ENCODE data around the gene GET3.

The GET3 gene

DNA sequence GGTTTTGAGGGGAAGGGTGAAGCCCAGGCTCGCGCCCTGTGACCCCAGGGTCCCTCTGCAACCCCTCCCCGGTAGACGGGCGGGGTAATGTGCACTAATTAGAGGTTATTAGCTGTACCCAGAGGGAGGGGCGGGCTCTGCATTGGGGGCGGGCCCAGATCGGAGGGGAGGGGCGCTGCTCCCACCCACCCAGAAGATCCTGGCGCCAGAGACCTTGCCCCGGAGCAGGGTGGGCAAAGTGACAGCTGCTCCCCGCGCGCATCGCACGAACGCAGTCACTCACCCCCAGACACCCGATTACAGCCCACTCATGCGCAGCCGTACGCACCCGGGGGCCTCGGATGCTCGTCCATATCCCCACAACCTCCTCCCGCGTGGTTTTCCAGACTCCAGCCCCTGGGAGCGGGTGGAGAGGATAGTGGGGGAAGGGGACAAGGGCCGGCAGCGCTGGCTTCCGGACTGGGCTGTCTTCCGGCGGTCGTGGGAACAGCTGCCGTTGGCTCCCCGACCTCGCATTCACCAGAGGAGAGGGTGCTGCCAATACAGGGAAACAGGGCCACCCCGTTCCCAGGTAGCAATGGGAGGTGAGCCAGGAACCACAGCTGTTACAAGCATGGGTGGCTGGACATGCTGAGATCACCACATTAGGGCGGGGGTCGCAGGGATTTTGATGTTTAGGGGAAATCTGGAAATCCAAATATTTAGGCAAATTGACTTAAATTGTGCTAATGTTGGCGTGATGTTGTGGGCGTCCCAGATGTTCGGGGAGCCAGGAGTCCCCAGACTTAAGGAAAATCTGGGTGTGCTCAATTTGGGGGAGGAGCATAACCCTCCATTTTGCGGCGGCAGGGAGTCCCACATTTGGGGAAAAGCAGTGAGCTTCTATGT lies 41.0 kb downstream of the GET3 start:
- in situ Hi-C loops (cut with MboI; ENCODE audit: low sequenced_read_pairs) = no loop called here

DNA sequence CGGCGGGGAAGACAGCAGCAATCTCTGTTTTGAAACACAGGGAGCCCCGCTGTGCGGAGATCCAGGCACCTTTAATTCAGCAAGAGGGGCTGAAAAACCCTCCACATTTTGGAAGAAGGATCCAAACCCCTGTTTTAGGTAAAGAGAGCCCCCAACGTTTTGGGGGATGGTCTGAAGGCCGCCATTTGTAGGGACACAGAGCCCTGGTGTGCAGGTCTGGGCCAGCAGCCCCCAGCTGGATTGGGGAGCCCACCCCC lies 41.5 kb downstream of the GET3 start:
- in situ Hi-C loops (cut with MboI; ENCODE audit: low sequenced_read_pairs) = no loop called here

DNA sequence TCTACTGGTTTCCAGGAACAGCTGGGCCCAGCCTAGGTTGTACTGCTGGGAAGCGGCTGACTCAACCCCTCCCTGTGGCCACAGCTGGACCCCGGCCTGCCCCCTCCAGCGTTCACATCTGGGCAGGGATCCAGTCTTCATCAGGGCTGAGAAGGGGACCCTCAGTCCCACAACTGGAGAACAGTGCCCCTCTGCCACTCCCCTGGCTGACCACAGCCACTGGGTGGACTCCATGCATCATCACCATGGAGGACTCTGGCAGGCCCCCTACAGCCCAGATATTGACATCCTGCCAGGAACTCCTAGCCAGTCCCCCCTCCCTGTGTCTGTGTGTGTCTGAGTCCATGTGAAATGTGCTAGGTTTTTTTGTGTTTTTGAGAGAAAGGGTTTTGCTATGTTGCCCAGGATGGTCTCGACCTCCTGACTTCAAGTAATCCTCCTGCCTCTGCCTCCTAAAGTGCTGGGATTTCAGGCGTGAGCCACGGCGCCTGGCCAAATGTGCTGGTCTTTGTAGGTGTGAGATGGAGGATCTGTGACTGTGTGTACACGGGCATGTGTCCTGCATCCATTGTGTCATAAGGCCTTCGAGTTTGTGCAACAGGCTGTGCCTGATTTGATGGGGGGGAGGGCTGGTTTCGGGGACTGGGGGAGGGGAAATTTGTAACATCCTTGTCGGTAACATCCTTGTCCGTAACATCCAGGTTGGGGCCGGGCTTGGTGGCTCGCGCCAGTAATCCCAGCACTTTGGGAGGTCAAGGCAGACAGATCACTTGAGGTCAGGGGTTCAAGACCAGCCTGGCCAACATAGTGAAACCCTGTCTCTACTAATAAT lies 42.1 kb downstream of the GET3 start:
- in situ Hi-C loops (cut with MboI; ENCODE audit: low sequenced_read_pairs) = no loop called here

DNA sequence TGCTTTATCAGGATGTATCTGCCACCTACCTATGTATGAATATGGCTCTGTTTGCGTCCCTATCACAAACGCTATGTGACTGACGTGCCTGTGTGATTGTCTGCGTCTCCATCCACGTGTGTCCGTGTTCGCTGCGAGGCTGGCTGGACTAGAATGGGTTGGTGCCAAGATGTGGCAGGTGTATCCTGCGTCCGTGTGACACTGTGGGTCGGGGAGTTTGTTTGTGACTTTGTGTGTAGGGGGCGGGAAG lies 44.8 kb downstream of the GET3 start:
- in situ Hi-C loops (cut with MboI; ENCODE audit: low sequenced_read_pairs) = no loop called here

DNA sequence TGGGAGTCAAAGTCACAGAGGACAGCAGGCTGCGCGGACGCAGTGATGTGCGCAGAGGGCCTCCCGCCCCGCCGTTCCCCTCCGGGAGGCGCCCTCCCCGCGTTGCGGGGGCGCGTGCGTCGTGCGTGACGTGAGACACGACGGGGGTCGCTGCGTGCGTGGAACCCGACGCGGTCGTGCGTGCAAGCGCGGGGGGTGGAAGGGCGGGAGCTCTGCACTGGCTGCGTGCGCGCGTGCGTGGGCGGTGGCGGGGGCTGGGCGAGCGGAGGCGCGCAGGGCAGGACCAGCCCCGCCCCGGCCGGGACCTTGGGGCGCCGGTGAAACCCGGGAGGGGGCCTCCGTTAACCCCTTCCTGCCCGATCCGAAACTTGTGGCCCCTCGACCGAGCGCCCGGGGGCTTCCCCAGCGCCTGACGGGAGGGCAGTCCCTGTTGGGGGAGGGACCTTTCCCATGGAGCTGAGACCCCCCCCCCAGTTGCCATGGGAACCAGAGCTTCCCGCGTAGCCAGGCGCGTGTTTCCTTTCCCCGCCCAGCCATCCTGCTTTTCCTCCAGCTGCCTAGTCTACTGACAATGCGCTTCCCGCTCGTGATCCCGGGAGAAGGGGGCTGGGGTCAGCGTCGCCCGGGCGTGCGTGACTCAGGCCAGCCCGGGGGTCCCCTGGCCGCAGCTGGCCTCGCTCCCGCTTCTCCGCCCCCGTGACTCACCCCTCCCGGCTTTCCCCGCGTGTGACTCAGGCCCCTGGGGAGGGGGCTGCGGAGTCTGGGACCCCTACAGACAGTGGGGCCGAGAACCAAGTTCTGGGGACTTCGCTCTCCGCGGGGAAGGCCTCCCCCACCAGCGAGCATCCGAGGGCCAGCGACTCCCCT lies 45.4 kb downstream of the GET3 start:
- in situ Hi-C loops (cut with MboI; ENCODE audit: low sequenced_read_pairs) = no loop called here

DNA sequence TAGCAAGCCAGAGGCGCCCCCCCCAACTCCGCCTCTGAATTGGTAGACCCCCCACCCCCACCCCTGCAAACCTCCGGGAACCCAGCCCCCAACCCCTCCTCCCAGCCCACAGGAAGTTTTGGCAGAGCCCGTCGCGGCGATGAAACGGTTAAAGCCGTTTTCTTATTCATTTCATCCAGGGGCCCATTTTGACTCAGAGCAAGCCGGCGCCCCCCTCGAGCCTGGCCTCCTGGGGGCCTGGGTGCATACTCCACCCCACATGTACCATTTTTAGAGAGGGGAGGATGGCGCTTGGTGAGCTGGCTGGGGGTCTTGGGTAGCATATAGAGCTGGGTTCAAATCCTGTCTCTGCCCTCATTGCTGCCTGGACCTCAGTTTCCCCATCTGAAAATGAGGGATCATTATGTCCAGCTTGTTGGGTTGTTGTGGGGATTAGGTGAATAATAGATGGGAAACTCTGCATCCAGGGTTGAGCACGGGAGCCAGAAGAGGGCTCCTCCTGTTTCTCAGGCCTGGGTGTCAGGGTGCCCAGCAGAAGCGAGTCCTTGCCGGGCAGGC lies 46.1 kb downstream of the GET3 start:
- in situ Hi-C loops (cut with MboI; ENCODE audit: low sequenced_read_pairs) = no loop called here

DNA sequence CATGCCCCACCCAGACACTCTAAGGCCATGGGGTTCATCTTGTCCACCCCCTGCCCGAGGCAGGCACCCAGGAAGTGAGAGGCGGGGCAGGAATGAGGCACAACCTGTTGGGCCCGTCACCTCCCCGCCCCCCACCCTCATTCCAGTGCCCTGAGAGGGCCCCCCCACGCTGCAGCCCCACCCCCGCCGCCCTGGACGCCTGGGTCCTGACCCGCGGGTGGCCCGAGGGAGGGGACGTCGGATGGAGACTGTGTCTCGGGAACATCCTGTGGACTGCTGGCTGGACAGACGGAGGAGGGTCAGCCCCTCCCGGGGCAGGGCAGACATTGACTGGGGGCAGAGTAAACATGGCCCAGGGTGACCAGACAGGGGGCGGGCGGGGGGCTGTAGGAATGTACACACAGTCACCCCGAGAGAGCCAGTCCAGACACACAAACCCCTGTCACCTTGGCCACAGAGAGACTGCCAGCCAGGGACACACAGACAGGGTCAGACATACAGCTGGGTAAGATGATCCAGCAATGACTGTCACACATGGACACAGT lies 46.6 kb downstream of the GET3 start:
- in situ Hi-C loops (cut with MboI; ENCODE audit: low sequenced_read_pairs) = no loop called here

DNA sequence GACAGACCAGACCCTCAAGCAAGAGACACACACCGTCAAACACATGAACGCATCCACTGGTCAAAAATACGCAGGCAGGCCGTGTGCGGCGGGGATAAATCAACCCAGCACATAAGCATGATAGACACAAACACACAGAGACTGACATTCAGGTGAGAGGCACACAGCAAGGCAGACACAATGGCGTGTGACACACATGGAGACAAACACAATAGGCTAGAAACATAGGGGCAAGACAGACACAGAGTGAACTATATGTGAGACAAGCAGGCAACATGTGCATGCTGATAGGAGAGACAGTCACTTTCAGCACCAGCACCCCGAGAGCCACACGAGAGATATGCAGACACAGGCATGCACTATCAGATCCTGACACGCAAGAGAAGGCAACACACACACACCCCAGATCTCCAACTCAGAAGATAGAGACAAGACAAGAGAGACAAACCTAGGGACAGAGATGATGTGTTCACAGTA lies 47.1 kb downstream of the GET3 start:
- in situ Hi-C loops (cut with MboI; ENCODE audit: low sequenced_read_pairs) = no loop called here

DNA sequence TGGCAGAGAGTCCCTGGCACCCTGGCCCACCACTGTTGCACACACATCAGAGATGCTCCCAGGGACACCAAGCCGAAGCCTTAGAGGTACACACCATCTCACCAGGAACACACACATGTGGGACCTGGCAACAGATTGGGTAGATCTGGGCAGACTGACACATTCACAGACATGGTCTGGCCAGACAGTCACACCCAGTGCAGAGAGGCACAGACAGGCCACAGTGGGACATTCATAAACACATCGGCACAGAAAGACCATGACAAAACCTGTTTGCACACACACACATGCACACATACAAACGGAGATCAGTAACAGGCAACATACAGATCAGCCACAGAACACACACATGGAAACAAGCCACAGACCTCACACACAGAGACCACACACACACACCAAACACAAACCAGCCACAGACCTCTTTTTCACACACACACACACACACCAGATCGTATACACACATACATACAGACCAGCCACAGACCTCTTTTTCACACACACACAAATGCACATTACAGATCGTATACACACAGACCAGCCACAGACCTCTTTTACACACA lies 47.7 kb downstream of the GET3 start:
- in situ Hi-C loops (cut with MboI; ENCODE audit: low sequenced_read_pairs) = no loop called here

DNA sequence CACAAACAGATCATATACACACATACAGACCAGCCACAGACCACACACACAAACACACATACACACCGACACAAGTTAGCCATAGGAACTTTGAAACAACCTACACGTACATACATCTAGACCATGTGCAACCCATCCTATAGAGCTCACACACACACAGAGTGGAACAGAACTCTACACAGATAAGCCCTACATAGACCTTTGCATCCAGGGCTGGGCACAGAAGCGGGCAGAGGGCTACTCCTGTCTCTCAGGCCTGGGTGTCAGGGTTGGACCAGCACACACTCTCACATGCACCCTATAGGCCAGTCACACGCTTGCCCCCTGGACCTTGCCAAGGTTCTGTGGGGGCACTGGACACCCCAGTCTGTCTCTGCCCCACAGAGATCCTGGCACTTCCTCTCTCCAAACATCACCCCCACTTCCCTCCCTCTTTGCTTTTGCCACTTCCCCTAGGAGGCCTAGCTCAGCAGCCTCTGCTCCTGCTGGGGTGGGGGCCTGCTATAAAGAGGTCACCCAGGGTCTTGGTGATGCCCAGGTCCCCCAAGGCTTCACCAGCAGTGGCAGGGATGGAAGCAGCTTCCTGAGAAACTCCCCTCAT lies 48.2 kb downstream of the GET3 start:
- in situ Hi-C loops (cut with MboI; ENCODE audit: low sequenced_read_pairs) = no loop called here

DNA sequence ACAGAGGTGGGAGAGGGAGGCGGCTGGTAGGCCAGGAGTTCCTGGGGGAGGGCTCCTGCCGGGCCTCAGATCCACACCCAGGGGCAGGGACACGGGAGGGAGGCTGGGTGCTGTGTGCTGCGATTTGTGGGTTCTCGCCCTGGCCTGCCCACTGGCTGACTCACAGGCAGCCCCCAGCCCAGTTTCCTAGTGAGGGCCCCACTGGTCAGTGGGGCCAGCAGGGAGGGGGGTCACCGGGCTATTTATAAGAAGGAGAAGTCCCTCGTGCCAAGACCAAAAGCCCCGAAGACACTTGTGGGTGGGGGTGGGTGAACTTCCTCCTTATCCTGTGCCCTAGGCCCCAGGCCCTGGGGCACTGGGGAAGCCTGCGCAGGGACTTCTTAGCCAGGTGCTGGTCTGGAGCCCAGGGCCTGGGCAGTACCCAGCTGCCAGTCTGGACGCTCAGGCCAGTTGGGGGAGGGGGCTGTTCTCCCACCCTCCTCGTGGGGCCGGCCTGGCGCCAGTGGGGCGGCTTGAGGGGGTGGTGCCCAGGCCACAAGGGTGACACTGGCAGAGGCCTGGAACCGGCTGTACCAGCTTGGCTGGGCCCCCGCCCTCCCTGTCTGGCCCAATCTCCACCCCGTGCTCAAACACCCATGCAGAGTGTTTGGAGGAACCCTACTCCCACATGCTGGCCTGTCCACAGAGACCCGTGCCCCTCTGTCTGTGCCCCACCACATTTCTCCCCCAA lies 49.0 kb downstream of the GET3 start:
- in situ Hi-C loops (cut with MboI; ENCODE audit: low sequenced_read_pairs) = no loop called here

DNA sequence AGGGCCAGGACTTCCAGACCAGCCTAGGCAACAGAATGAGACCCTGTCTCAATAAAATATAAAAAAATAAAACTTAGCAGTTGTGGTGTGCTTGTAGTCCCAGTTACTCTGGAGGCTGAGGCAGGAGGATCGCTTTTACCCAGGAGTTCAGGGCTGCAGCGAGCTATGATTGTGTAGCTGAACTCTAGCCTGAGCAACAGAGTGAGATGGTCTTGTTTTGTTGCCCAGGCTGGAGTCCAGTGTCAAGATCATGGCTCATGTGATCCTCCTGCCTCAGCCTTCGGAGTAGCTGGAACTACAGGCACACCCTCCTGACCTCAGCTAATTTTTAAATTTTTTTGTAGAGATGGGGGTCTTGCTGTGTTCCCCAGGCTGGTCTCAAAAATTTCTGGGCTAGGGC lies 49.7 kb downstream of the GET3 start:
- in situ Hi-C loops (cut with MboI; ENCODE audit: low sequenced_read_pairs) = no loop called here

DNA sequence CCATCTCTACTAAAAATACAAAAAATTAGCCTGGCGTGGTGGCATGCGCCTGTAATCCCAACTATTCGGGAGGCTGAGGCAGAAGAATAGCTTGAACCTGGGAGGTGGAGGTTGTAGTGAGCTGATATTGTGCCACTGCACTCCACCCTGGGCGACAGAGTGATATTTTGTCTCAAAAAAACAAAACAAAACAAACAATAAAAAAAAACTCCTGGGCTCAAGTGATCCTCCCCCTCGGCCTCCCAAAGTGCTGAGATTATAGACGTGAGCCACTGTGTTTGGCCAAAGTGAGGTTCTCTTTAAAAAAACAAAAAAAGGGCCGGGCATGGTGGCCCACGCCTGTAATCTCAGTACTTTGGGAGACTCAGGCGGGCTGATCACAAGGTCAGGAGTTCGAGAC lies 50.2 kb downstream of the GET3 start:
- in situ Hi-C loops (cut with MboI; ENCODE audit: low sequenced_read_pairs) = no loop called here

DNA sequence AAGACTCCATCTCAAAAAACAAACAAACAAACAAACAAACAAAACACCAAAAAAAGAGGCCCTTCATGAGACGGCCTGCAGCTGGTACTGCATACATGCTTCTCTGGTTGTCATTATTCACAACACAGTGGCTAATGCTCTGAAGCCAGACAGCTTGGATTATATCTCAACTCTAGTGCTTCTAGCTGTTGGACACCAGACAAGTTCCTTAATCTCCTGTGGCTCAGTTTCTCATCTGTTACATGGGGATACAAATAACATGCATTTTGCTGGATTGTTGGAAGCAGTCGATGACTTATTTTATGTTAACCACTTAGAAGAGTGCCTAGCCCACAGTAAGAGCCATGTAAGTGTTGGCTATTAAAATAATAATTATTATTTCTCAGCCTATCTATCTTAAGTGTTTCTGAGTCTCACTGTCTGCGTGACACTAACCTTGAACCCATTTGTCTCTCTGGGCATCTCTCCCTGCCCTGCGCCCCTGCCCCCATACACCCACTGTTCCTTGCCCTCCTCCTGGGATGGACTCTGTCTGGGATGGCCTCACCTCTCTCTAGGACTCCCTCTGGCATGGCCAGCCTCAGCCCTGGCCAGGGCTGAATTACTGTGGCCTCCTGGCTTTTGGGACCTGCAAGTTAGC lies 50.9 kb downstream of the GET3 start:
- in situ Hi-C loops (cut with MboI; ENCODE audit: low sequenced_read_pairs) = no loop called here

DNA sequence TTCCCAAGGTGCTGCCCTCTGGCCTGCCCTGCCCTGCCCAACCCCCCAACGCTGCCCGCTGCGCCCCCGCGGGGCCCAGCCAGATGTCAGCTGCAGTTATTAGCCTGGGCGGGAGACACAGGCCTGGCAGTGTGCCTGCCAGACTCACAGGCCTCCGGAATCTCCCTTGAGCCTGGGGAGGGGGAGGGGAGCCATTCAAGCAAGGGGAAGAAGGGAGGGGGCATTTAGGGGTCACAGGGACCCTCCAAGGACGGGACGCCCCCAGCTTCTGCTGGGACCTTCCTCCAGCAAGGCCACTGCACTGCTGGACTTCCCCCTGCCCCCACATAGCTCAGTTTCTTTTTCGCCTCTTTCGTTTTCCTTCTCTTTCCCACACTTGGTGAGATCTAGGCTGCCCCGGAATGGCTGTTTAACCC lies 51.4 kb downstream of the GET3 start:
- in situ Hi-C loops (cut with MboI; ENCODE audit: low sequenced_read_pairs) = no loop called here

DNA sequence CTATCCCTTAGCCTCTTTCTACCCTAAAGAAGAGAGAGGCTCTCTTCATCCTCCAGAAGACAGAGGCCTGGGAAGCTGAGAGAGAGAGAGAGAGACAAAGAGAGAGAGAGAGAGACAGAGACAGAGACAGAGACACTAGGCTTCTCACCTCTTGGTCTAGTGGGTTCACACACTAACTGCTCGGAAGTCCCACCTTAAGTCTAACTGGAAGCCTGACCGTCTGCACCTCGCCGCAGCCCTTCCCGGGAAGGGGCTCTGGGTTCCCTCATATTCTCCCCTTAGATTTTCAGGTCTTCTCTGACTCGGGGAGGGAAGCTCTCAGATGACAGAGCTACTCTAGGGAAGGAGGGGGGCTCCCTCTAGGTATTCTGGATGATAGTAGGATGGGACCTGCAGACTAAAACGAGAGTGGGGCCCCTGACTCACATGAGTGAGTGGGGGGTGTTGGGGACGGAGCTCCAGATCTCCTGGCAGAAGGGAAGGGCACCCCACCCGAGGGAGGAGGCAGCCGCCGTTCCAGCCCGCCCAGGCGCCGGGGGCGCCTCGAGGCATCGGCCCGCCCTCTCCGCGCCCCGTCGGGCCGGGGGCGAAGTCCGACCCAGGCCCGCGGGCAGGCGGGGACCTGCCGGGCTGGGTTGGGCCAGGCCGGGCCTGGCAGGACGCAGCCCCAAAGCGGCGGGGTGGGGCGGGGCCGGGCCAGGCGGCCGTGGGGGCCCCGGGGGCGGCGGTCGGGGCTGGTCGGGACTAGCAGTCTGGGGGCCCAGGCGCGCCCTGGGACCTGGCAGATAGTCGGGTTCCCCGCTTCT lies 52.0 kb downstream of the GET3 start:
- in situ Hi-C loops (cut with MboI; ENCODE audit: low sequenced_read_pairs) = no loop called here

DNA sequence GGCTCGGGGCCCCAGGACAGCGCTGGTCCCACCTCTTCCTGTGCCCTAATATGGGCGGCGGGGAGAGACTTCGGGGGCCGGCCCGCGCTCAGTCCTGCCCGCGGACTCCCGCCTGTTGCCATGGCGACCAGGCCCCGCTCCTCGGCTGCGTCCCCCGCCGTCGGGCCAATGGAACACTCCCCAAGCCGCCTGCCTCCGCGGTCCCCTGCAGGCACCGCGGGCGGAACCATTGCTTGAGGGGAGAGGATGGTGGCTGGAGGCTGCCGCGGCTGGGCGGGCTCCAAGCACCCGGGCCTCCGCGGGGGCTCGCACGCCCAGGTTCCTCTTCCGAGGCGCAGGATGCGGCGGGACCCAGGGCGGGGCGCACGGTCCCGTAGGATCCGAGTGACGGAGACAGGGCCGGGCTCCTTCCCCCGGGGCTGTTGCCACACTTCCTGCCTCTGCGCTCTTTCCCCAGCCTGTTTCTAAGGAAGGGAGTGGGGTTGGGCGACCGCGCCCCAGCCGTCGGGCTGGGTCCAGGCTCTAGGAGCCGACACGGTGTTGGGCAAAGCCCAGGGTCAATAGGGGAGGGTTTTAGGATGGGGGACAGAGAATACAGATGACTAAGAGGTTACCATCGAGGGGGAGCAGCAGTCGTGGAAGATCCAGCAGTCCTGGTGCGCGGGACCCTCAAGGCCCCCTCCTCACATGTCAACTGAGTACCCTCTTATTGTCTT lies 52.8 kb downstream of the GET3 start:
- in situ Hi-C loops (cut with MboI; ENCODE audit: low sequenced_read_pairs) = no loop called here

Measured in hTERT RPE-1 (cell line).